HG03135 (cell line): ENCODE measurements around the gene VWF.

Experiments used
- ATAC-seq: cut with Tn5 transposase; IDR thresholded peaks from one replicate; pipeline ENCODE4 v1.9.1; 2021; ENCODE audit warnings: mild to moderate bottlenecking, moderate library complexity; ENCODE audit not compliant: unreplicated experiment

The VWF gene

DNA sequence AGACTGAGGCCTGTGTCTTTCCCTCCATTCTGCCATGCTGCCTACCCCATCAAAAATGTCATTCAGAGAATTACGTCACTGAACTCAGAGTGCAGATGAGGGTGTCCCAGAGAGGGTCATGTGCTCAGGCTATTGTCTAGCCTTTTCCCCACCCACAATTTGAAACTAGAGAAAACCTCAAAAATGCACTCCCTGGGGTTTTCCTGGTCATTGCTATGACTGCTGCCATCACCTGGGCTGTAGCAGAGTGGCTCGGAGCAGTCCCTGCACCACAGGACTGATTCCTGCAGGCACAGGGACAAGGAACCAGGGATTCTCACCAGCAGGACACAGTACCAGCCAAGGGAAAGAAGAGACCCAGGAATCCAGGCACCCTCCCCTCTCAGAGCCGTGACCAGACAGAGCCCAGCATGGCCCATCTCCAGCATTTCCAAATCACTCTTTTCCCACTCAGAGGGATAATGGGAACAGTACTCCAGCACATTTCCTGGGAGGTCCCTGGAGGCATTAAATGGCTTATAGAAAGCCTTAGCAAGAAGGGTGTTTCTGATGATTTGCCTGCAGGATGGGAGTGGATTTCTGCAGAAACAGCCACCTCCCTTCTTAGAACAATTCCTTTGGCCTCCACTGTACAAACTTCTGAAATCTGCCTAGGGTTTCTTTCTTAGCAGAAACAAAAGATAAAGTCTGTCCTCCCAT is 45.9 kb downstream of the VWF start:
- no peak for ATAC-seq

DNA sequence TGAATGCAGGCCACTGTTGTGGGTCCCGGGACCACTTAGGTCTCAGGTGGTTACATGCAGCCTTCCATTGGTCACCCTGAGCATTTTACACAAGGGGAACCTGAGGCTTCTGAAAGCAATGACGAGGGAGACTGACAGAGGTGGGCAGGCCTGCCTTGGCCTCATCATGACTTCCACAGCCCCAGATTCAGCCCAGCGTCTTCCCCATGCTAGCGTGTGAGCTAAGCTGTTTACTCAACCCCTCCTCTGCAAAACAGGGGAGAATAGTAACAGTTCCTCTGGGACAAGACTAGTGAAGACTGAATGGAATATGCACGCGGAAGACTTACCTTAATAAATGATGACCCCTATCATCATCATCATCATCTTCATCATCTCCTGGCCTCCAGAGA is 46.8 kb downstream of the VWF start:
- ATAC-seq, result no peak

DNA sequence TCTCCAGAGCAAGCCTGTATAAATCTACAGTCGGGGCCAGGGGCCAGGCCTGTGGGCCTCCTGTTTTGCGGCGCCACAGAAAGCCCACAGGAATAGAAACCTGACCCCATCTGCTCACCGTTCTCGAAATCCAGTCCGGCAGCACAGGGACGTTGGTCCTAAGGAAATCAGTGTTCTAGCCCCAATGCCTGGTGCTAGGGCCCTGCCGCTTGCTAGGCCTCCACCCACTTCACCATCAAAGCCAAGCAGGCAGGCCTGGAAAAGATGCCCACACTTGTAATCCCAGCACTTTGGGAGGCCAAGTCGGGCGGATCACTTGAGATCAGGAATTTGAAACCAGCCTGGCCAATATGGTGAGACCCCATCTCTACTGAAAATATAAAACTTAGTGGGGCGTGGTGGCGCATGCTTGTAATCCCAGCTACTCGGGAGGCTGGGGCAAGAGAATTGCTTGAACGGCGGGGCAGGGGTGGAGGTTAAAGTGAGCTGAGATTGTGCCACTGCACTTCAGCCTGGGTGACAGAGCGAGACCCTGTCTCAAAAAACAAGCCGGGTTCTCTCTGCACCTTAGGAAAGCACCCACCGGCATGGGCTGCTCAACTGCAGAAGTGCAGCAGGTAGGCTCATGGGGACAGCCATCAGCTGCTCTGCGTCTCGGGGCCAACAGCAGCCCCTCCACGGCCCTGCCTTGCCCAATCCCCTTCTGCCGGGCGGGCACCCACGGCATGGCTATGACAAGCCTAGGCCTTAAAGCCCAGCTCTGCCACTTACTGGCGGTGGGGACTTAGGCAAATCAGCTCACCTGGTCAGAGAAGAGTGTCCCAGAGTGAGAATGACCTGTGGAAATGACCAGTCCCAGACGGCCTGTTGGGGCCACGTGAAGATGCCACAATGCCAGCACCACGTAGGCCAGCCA is 47.4 kb downstream of the VWF start:
- ATAC-seq, result no peak

DNA sequence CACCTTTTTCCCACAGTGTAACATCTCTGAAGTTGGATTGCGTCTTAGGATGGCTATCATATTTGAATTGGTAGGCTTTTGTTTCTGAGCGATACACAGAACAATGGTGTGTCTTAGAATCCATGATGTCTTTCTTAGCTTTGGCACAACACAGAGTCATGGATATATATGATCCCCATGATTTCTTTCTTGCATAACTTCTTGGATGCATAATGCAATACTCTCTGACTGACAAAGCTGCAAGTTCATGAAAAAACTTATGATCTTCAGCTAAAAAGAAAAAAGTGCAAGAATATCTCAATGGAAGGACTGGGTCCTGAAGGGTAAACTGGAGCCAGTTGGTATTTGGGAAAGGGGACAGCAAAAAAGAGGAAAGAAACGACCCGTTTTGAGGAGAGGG is 48.1 kb downstream of the VWF start:
- no peak for ATAC-seq

DNA sequence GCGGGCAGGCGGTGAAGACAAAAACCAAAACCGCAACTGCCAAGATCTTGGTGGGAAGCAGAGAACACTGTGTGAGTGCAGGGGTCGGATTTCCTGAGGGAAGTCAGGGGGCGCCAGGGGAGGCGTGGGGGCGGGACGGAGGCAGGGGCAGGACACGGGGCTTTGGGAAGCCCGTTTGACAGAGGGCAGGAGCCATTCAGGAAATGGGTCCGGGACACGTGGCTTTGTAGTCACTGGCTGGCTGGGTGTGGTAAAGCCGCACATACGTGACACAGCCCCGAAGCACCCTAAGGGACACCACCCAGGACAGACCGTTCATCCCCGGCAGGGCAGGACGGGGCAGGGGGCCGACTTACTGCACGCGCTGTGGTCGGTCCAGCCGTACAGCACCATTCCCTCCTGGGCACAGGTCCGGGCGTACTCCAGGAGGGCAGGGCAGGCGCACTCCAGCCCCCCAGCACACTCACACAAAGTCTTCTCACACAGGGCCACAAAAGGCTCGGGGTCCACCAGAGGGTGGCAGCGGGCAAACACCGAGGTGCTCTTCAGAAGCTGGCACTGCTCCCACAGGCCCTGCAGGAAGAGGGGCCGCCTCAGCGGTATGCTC is 49.4 kb downstream of the VWF start:
- ATAC-seq, result no peak

DNA sequence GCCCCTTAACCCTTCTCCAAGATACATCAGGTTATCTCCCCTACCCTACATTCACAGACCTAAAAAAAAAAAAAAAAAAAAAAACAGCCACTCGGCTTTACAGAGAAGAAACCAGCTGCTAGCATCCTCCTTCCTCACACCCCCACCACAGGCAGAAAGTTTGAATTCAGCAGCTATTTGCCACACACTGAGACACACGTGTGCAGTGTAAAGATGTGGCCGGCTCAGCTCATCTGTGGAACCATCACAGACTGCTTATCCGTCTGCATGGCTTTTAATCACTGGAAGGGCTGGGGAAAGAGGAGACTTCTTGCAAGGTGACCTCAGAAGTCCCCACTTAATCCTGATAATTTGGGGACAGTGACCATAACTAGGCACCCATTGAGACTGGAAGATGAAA is 50.0 kb downstream of the VWF start:
- ATAC-seq, result no peak

DNA sequence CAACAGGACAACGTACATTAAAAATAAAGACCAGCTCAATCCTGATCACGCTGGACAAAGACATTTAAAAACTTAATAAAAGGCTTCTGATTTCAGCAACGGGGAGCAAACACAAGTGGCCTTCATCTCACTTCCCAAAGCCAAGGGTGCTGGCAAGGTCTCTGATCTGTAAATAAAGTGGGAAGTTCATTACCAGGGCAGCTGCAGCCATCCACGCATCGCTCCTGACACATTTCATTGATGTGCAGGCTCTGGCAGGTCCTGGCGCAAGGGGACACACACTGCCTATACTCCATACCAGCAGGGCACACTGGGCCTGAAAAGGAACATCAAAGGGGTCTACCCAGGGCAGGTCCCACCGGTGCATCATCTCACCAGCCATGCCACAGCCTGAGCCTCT is 51.0 kb downstream of the VWF start:
- ATAC-seq, result no peak

DNA sequence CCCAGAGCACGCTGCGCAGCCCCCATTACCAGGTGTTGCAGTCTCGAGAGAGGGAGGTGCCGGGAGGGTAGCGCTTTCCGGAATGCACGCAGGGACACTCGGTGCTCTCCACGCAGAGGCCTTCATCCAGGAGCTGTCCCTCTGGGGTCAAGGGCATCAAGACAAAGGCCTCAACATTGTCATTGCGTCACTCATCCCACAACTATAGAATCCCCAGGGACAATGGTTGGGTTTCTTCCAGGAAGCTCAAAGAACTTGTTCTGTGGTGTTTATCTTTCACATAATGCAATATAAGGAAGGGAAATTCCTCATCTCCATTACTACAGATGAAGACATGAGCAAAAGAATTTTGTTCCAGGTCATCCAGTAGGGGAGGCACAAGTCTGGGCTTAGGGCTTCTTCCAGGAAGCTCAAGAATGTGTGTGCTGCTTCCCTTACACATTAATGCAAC is 52.1 kb downstream of the VWF start:
- no peak for ATAC-seq

DNA sequence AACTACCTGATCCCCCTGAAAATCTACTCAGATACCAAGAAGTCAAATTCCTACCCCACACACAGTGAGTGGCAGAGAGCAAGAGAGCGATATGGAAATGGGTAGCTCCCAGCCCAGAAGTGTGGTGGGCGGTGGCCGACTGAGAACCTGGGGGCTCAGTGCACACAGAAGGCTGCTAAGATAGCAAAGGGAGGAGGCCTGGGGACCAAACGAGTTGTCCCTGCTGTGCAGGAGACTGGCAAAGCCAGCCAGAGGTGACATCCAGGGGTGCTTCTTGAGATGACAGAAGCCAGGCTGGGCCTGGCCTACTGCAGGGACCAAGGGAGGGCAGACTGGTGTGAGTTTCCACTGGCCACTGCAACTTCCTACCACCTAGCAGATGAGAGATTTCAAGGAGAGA is 52.9 kb downstream of the VWF start:
- no peak for ATAC-seq

DNA sequence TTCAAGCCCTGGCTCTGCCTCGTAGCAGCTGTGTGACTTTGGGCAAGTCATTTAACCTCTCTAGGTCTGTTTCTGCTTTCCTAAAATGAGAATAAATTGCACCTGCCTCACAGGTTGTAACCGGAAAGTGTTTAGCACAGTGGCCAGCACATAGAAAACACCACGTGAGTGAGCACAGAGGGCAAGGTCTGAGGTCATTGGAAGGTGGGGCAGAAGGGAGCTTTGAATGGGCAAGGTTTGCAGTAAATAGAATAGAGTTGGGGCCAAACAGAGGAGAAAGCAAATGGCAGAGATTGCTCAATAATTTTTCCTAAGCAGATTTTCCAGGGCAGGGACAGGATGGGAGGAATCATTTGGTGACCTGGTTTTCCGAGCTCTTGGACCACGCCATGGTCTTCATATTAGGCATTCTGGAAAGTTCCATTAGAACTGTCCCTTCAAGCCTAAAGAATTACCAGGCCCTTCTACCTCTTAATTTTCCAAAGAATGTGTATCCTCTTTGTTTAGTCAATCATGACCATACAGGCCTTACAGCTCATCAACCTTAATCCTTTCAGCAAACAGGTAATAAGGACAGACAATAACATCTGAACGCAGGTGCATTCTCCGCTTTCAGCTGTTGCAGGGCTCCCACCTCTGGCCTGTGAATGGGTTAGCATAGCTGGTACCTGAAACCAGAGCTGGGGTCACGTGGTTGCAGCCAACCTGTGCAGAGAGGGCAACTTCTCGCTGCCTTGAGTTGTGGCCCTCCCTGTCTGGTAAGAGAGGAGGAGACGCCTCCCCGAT is 53.8 kb downstream of the VWF start:
- no peak for ATAC-seq

DNA sequence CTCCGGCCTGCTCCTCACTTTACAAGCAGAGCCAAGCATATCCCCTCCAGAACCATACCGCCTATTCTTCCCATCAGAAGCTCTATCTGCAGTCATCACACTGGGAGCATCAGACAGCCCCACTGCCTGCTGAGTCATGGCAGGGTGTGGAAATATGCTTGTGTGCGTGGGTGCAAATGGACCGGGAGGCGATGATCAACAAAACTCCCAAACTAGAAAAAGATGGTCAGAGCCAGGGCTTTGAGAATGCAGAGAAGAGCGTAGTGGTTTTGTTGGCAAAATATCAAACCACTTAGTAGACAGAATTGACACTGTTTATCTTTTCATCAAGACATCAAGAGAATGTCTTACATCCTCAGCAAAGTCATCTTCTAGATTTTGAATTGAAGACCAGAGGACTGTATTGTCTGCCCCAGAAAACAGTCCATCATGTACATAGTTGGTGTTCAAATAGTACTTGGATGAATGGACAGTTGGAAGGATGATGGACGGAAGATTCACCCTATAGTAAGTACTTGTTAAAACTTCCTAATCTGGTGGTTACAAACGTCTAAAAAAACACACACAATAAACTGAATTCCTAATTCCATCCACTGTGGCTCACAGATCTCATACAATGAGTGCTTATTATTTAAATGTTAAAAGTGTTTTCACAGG is 54.9 kb downstream of the VWF start:
- ATAC-seq, result no peak

DNA sequence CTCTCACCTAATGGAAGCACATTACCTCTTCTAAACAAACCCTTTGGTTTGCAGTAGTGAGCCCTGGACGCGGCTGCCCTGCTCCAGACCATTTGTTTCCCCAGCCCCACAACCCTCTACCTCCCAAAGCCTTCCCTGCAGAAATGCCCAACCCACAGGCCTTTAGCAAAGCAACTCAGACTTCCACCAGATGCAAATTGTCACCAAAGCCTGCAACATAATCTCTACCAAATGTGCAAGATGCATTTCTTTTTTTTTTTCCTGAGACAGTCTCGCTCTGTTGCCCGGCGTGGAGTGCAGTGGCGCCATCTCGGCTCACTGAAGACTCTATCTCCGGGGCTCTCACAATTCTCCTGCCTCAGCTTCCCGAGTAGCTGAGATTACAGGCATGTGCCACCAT is 56.2 kb downstream of the VWF start:
- no peak for ATAC-seq

DNA sequence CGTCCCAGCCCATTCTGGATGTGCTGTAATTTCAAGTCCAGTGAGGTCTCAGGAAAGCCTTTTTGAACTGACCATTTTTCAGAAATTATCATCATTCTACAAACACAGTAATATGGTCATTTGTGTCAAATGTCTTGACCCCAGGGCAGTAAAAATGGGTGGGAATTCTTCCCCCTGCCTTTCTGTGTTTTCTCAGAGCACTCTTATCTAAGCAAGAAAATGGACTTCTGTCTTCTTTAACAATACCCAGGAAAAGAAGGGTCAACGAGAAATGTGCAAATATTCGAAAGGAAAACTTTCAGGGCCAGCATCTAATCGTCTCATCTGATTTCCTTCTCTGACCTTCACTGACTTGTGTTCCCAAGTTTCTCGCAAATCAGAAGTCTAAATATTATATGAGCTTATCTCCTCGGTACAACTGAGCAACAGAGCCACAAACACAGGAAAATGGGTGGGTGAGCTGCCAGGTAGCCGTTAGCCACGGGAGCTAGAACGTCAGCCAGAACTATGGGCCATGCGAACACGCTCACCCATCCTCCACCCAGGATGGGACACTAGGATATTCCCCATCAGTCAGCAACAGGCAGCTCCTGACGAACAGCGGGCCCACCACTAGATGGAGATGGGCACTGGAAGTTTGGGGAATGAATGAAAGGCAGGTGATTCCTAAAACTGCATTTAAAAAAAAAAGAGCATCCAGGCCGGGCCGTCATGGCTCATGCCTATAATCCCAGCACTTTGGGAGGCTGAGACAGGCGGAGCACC is 57.1 kb downstream of the VWF start:
- no peak for ATAC-seq

DNA sequence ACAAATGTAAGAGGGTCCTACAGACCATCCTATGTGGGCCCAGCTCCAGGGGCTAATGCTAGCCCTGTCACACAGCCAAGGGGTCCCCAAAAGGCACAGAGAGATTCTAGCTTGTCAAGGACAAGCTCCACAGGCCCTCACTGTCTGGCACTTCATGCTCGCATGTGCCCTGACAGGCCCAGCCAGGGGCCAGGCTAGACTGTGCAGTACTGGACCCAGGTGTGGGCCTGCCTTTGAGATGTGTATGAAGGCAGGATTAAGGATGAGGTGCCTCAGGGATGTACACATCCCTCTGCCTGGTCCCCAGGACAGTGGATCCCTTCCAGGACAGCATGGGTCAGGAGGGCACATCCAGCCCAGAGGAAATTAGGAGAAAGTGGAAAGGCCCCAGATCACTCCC is 57.8 kb downstream of the VWF start:
- no peak for ATAC-seq

DNA sequence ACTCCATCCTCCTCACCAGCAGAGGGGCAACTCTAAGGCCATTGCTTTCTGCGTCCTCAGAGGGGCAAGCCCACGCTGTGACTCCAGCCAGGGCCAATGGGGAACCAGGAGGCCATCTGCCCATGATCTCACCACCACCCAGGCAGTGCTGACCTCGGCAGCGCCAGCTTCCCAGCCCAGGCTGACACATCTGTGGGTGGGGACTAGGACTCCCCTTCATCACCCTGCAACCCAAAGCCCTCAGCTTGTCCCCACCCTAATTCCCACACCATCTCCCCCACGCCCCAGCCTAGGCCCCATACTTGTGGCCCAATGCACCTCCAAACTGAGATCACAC is 58.6 kb downstream of the VWF start:
- ATAC-seq, result no peak

DNA sequence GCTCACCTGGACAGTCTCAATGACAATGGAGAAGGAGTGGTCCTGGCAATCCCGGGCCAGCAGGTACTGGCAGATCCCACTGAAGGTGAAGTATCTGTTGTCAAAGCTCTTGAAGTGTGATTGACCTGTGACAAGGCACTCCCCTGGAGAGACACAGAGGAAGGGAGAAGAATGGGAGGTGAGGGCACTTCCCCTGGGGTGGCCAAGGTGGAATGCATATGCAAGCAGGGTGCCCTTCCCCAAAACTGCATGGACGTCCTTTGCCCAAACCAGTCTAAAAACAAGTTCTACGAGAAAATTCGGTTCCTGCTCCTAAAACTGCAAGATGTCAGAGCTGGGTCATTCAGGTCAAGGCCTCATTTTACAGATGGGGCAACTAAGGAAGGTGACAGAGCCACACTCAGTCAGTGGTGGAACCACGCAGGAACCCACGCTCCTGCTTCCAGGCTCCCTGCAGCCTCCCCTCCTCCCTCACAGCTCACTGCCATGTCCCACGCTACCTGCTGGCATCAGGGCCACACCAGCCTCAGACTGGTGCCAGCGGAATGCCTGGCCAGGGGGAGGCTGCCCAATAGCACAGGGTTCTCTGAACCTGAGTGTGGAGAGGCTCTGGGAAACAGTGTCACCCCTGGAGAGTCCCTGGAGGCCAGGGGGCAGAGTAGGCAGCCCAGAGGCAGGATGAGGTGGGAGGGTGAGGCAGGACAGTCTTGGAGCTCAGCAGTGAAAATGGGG is 59.2 kb downstream of the VWF start:
- ATAC-seq, result no peak

DNA sequence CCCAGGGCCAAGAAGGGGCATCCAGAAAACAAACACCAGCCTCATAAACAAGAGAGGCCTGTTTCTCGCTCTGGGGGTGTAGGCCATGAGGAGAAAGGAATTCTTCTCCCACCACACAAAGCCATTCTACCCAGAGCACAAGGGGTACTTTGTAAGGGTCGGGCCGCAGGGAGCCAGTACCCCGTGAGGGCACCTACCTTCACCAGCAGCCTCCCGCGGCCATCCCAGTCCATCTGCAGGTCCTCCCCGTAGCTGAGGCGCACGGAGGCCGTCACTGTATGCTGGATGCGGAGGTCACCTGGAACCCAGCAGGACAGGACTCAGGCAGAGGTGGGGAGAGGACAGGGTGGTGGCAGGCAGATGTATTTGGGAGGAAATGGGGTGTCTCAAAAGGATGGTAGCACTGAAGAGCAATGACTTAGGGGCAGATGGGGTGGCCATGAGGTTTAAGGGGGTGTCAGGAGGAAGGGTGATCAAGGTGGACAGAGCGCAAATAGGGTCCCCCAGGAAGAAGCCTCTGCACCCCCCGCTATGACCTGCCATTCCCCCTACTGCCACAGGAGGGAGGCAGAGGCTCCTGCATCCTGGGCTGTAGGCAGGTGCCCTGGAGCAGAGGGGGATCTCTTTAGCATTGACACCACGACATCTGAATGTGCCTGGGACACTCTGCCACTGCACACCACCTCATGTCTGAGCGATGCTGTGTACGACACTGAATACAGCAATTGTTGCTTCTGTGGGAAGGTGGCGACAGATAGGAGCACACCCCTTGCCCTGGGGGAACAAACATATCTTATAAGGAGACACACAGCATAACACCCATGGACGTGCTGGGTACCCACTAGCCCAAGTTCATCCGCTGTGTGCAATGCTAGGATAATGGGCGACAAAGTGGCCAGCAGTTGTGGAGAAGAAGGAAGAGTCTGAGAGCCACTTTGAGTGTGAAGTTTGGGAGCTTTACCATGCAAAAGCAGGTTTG is 61.4 kb downstream of the VWF start:
- ATAC-seq, result no peak

DNA sequence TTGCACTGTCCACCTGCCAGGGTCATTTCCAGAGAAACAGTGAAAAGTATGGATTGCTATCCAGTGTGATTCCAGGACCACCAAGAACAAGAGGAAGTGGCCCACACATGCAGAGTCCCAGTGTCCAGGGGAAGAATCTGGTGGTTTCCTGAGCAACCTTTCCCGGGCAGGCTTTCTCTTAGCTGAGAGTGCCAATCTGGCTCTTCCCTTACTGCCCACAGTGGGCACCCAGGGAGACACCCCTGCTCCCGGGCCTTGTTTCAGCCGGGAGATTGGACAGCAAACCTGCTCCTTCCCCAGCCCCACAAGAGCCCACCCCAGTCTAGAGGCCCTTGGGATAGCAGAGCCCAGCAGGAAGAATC is 62.1 kb downstream of the VWF start:
- no peak for ATAC-seq
